H9 (cell line): ENCODE results near the gene CEP350. TPM values are rescaled to one million over a fixed set of nuclear protein-coding genes. Genes with fewer than 3 reads are reported as not detected.

Source experiments
- DNase-seq: peaks from one replicate; pipeline ENCODE4 v3.0.0-alpha.2; 2017
- H2AFZ ChIP-seq: one replicate; pipeline ENCODE4 v1.6.1; 2013; ENCODE audit warnings: mild to moderate bottlenecking, low read length, control low read depth, moderate library complexity
- H2AK5ac ChIP-seq: 2 replicates; pipeline ENCODE4 v1.6.1; 2013; ENCODE audit warnings: low read length, control low read depth, mixed read lengths; ENCODE audit not compliant: insufficient read length
- H2BK120ac ChIP-seq: one replicate; pipeline ENCODE4 v1.6.1; 2013; ENCODE audit warnings: low read depth, mild to moderate bottlenecking, low read length, control low read depth, inconsistent platforms; ENCODE audit not compliant: poor library complexity, severe bottlenecking
- H2BK12ac ChIP-seq: 2 replicates; pipeline ENCODE4 v1.6.1; 2013; ENCODE audit warnings: low read length, control low read depth, mixed read lengths, low read depth; ENCODE audit not compliant: insufficient read length
- H2BK15ac ChIP-seq: 2 replicates; pipeline ENCODE4 v1.6.1; 2013; ENCODE audit warnings: low read depth, low read length, control low read depth
- H2BK20ac ChIP-seq: one replicate; pipeline ENCODE4 v1.6.1; 2013; ENCODE audit warnings: low read depth, mild to moderate bottlenecking, low read length, control low read depth, inconsistent platforms; ENCODE audit not compliant: poor library complexity, severe bottlenecking
- H2BK5ac ChIP-seq: 2 replicates; pipeline ENCODE4 v1.6.1; 2013; ENCODE audit warnings: low read length, control low read depth, mixed read lengths; ENCODE audit not compliant: insufficient read length
- H3K14ac ChIP-seq: 2 replicates; pipeline ENCODE4 v1.6.1; 2013; ENCODE audit warnings: low read length, control low read depth; ENCODE audit not compliant: insufficient read depth
- H3K18ac ChIP-seq: 2 replicates; pipeline ENCODE4 v1.6.1; 2013; ENCODE audit warnings: low read depth, mild to moderate bottlenecking, mixed read lengths, low read length, control low read depth; ENCODE audit not compliant: insufficient read length
- H3K23ac ChIP-seq: 2 replicates; pipeline ENCODE4 v1.6.1; 2013; ENCODE audit warnings: low read length, control low read depth, mixed read lengths, low read depth; ENCODE audit not compliant: insufficient read length
- H3K23me2 ChIP-seq: 2 replicates; pipeline ENCODE4 v1.6.1; 2013; ENCODE audit warnings: low read depth, mild to moderate bottlenecking, mixed read lengths, low read length, control low read depth; ENCODE audit not compliant: insufficient read length, poor library complexity, severe bottlenecking
- H3K27ac ChIP-seq: 2 replicates; pipeline ENCODE4 v1.5.1; 2013; ENCODE audit warnings: low read length, control low read depth, mixed read lengths, low read depth; ENCODE audit not compliant: insufficient read length
- H3K27me3 ChIP-seq: 2 replicates; pipeline ENCODE4 v1.6.1; 2013; ENCODE audit warnings: low read length, control low read depth, inconsistent platforms; ENCODE audit not compliant: insufficient read depth
- H3K4ac ChIP-seq: 2 replicates; pipeline ENCODE4 v1.6.1; 2013; ENCODE audit warnings: low read depth, mild to moderate bottlenecking, control low read depth, inconsistent platforms, low read length, moderate library complexity
- H3K4me1 ChIP-seq: 2 replicates; pipeline ENCODE4 v1.6.1; 2013; ENCODE audit warnings: low read length, control low read depth, inconsistent platforms; ENCODE audit not compliant: insufficient read depth
- H3K4me2 ChIP-seq: 2 replicates; pipeline ENCODE4 v1.6.1; 2013; ENCODE audit warnings: low read length, control low read depth, mixed read lengths; ENCODE audit not compliant: insufficient read length, insufficient read depth
- H3K56ac ChIP-seq: 2 replicates; pipeline ENCODE4 v1.6.1; 2013; ENCODE audit warnings: low read depth, mild to moderate bottlenecking, mixed read lengths, low read length, control low read depth; ENCODE audit not compliant: insufficient read length
- H3K79me1 ChIP-seq: 2 replicates; pipeline ENCODE4 v1.6.1; 2013; ENCODE audit warnings: low read depth, mild to moderate bottlenecking, moderate library complexity, low read length, control low read depth, inconsistent platforms; ENCODE audit not compliant: insufficient read depth, poor library complexity, severe bottlenecking
- H3K79me2 ChIP-seq: 2 replicates; pipeline ENCODE4 v1.6.1; 2013; ENCODE audit warnings: low read length, control low read depth, inconsistent platforms; ENCODE audit not compliant: insufficient read depth
- H3K9ac ChIP-seq: 2 replicates; pipeline ENCODE4 v1.6.1; 2013; ENCODE audit warnings: low read length, control low read depth, mixed read lengths; ENCODE audit not compliant: insufficient read length; ENCODE audit errors: extremely low read depth
- H3K9me3 ChIP-seq: one replicate; pipeline ENCODE4 v1.6.1; 2013; ENCODE audit warnings: low read depth, low read length, inconsistent platforms; ENCODE audit not compliant: control insufficient read depth
- H3T11ph ChIP-seq: one replicate; pipeline ENCODE4 v1.6.1; 2013; ENCODE audit warnings: mild to moderate bottlenecking, low read length, control low read depth, inconsistent platforms
- H4K20me1 ChIP-seq: one replicate; pipeline ENCODE4 v1.6.1; 2013; ENCODE audit not compliant: control insufficient read depth, insufficient read length, insufficient read depth
- H4K5ac ChIP-seq: 2 replicates; pipeline ENCODE4 v1.6.1; 2013; ENCODE audit warnings: low read depth, mild to moderate bottlenecking, mixed read lengths, low read length, control low read depth; ENCODE audit not compliant: insufficient read length
- H4K8ac ChIP-seq: replicated peaks from 2 replicates; pipeline ENCODE4 v1.6.1; 2013; ENCODE audit warnings: low read length, control low read depth, mixed read lengths, low read depth; ENCODE audit not compliant: insufficient read length
- H4K91ac ChIP-seq: 2 replicates; pipeline ENCODE4 v1.6.1; 2013; ENCODE audit warnings: low read depth, mild to moderate bottlenecking, moderate library complexity, mixed read lengths, low read length, control low read depth; ENCODE audit not compliant: insufficient read length
- H3K27ac Mint-ChIP-seq, 3 experiments: 2 replicates in 2 of 3; 3 replicates in 1 of 3; pipeline ENCODE4 v1.8.0; 2020 to 2021; ENCODE audit warnings: mixed read lengths in 3 of 3, mild to moderate bottlenecking in 1 of 3, moderate library complexity in 1 of 3
- H3K27me3 Mint-ChIP-seq: 2 replicates; pipeline ENCODE4 v1.8.0; 2021; ENCODE audit warnings: low read depth, mild to moderate bottlenecking, moderate library complexity, mixed read lengths
- H3K36me3 Mint-ChIP-seq, 3 experiments: 2 replicates in 2 of 3; 3 replicates in 1 of 3; pipeline ENCODE4 v1.8.0; 2020 to 2021; ENCODE audit warnings: low read depth in 3 of 3, mixed read lengths in 3 of 3; ENCODE audit not compliant: insufficient read depth in 1 of 3
- H3K4me1 Mint-ChIP-seq, 2 experiments: 2 replicates each; pipeline ENCODE4 v1.8.0; 2020; ENCODE audit warnings: mixed read lengths in 2 of 2
- H3K4me3 Mint-ChIP-seq, 2 experiments: 2 replicates in 1 of 2; 3 replicates in 1 of 2; pipeline ENCODE4 v1.8.0; 2020 to 2021; ENCODE audit warnings: mild to moderate bottlenecking in 2 of 2, mixed read lengths in 2 of 2, moderate library complexity in 1 of 2
- H3K9me3 Mint-ChIP-seq, 2 experiments: 2 replicates in 1 of 2; 3 replicates in 1 of 2; pipeline ENCODE4 v1.8.0; 2020; ENCODE audit warnings: mild to moderate bottlenecking in 2 of 2, mixed read lengths in 2 of 2, moderate library complexity in 1 of 2
- WGBS: extraction: QIAGEN DNeasy Blood & Tissue Kit; methylation state at CpG from one replicate; pipeline ENCODE4 v1.1.7; 2013; ENCODE audit warnings: missing lambda C conversion rate, low lambda C conversion rate, mixed read lengths; ENCODE audit not compliant: insufficient read length; ENCODE audit errors: extremely low coverage; 5-methylcytosine and 5-hydroxymethylcytosine counted together
- total RNA-seq: library from RNA; stranded (reverse); gene quantifications from 2 replicates; pipeline ENCODE4 v1.2.1, GENCODE V29; 2021
- TF ChIP-seq, protein P1 (sequence below): fragments of 200-600 bp; sonication (generic); conservative IDR thresholded peaks from 3 replicates; pipeline ENCODE4 v1.8.0; 2021; ENCODE audit warnings: antibody characterized with exemption, mild to moderate bottlenecking

CEP350 gene
- total RNA-seq, 1 experiment from 2014 or later = 39.2 TPM

DNA sequence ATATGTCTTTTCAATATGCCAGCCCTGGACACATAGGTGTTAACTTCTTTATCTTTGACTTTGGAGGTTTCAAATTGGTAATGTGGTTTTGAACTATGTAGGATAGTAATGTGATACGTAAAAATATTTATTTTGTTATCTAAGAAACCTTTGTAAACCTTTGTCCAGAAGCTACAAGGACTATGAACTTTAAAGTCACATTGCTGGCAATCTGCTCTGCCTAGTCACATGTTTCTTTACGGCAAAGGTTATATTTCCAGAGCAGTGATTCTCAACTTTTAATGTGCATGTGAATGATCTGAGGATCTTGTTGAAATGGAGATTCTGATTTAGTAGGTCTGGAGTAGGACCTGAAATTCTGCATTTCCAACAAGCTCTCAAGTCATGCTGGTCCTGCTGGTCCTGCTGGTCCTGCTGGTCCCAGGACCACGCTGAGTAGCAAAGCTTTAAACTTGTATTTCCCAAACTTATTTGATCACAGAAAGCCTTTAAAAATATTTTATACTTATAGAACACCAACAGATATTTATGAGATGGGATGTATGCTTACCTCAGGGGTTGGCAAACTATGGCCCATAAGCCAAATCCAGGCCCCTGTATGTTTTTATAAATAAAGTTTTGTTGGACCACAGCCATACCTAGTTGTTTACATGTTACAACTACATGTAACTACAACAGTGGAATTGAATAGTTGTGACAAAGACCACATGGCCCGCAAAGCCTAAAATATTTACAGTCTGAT lies 142.1 kb downstream of the CEP350 start:
- no peak overlapping the region for H3K23ac ChIP-seq
- H4K5ac ChIP-seq = no peak overlapping the region
- H3K36me3 Mint-ChIP-seq = peaks cover 20 to 62% (median 57%) of the 10 kb centered on the region in 3 experiments; a peak in 5 of 7 replicates
- H3K14ac ChIP-seq = no peak overlapping the region
- no peak overlapping the region for H3K9ac ChIP-seq
- H3K4me1 Mint-ChIP-seq = peaks cover 0 to 10% of the 10 kb centered on the region in 2 experiments; a peak in 2 of 4 replicates
- H3K79me1 ChIP-seq = no peaks in the 10 kb centered on the region
- H3K23me2 ChIP-seq = no peaks in the 10 kb centered on the region
- no peaks in the 10 kb centered on the region for H3K9me3 Mint-ChIP-seq
- H2BK120ac ChIP-seq = no peak overlapping the region
- DNase-seq = no peak
- H3K27ac Mint-ChIP-seq = no peak overlapping the region
- H3K4me1 ChIP-seq = no peaks in the 10 kb centered on the region
- H3K4ac ChIP-seq = no peak overlapping the region
- H3K4me2 ChIP-seq = no peak overlapping the region
- no peaks in the 10 kb centered on the region for H3K27me3 Mint-ChIP-seq
- no peak overlapping the region for H4K8ac ChIP-seq
- H3K9me3 ChIP-seq = no peaks in the 10 kb centered on the region
- H3K4me3 Mint-ChIP-seq = no peak overlapping the region
- no peak overlapping the region for H3K27ac ChIP-seq
- no CpG with 5 or more reads among the region's 4 CpGs for WGBS
- no peak overlapping the region for H2AFZ ChIP-seq
- H4K20me1 ChIP-seq = no peaks in the 10 kb centered on the region
- no peak overlapping the region for H2BK5ac ChIP-seq
- no peaks in the 10 kb centered on the region for H3K27me3 ChIP-seq
- H3K79me2 ChIP-seq = no peaks in the 10 kb centered on the region
- H2BK12ac ChIP-seq = no peak overlapping the region
- H3K18ac ChIP-seq = no peak overlapping the region
- no peak overlapping the region for H4K91ac ChIP-seq
- no peak overlapping the region for H2BK20ac ChIP-seq
- TF ChIP-seq, protein P1, sequence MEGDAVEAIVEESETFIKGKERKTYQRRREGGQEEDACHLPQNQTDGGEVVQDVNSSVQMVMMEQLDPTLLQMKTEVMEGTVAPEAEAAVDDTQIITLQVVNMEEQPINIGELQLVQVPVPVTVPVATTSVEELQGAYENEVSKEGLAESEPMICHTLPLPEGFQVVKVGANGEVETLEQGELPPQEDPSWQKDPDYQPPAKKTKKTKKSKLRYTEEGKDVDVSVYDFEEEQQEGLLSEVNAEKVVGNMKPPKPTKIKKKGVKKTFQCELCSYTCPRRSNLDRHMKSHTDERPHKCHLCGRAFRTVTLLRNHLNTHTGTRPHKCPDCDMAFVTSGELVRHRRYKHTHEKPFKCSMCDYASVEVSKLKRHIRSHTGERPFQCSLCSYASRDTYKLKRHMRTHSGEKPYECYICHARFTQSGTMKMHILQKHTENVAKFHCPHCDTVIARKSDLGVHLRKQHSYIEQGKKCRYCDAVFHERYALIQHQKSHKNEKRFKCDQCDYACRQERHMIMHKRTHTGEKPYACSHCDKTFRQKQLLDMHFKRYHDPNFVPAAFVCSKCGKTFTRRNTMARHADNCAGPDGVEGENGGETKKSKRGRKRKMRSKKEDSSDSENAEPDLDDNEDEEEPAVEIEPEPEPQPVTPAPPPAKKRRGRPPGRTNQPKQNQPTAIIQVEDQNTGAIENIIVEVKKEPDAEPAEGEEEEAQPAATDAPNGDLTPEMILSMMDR = no peak
- no peak overlapping the region for H3K56ac ChIP-seq
- H3T11ph ChIP-seq = no peak overlapping the region
- no peak overlapping the region for H2BK15ac ChIP-seq
- no peak overlapping the region for H2AK5ac ChIP-seq
